GM21576 (cell line): ENCODE results near the gene PIGL.
"Not testable (repeated sequence)": the region's sequence is repeated elsewhere in the genome, so short reads cannot be mapped to it uniquely, and the experiment has no call there.

Source experiments
- ATAC-seq: cut with Tn5 transposase; IDR thresholded peaks from one replicate; pipeline ENCODE4 v1.9.1; 2021; ENCODE audit warnings: mild to moderate bottlenecking, moderate library complexity; ENCODE audit not compliant: unreplicated experiment

Gene PIGL

DNA sequence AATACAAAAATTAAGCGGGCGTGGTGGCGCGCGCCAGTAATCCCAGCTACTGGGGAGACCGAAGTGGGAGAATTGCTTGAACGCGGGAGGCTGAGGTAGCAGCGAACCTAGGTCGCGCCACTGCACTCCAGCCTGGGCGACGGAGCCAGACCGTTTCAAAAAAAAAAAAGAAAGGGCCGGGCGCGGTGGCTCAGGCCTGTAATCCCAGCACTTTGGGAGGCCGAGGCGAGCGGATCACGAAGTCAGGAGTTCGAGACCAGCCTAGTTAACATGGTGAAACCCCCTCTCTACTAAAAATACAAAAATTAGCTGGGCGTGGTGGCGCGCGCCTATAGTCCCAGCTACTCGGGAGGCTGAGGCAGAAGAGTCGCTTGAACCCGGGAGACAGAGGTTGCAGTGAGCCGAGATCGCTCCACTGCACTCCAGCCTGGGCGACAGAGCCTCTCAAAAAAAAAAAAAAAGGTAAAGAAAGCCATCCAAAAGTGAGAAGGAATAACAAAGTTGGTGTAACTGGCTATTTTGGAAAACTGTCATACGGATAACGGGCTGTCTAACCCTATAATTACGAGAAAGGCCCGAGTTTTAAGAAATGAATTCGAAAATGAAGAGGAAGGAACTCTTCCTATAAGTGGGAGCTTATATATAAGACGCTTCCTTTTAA, 539 bp upstream of the PIGL start:
- ATAC-seq, result not testable (repeated sequence)

DNA sequence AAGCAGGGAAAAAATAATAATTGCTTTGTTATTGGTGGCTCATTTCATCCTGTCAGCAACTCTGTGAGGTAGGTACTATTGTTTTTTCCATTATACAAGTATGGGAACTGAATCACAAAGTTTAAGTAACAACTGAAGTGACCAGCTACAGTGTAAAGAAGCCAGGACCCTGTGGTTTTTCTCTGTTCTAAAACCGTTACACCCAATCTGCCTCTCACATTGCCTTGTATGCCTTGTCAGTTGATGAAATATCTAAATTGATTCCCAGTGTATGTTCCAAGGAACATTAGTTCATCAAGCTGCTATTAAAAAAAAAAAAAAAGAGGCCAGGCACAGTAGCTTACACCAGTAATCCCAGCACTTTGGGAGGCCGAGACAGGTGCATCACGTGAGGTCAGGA, 5.4 kb downstream of the PIGL start:
- ATAC-seq, result no peak

DNA sequence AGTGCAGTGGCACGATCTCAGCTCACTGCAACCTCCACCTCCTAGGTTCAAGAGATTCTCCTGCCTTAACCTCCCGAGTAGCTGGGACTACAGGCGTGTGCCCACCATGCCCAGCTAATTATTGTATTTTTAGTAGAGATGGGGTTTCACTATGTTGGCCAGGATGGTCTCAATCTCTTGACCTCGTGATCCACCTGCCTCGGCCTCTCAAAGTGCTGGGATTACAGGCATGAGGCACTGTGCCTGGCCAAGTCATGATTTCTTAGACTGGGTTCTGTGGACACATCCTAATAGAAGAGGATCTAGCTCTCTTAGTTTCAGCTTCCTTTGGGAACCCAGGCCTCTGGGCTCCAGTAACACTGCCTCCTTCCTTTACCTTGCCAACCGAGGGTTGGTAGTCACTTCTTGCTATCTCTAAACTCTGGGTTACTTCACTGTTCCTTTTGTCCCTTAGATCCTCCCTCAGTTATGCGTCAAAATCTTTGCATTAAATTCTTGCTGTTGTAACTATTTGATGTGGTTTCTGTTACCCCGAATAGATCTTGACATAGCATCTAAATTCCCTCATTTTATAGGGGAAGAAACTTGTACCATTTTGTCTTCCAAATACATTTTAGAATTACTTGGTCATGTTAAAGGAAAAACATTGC, 13.0 kb downstream of the PIGL start:
- not testable (repeated sequence) for ATAC-seq

- ATAC-seq, result no peak
Measured at GRCh38 chr17:16232391-16232790, 15.4 kb downstream of the PIGL start.

DNA sequence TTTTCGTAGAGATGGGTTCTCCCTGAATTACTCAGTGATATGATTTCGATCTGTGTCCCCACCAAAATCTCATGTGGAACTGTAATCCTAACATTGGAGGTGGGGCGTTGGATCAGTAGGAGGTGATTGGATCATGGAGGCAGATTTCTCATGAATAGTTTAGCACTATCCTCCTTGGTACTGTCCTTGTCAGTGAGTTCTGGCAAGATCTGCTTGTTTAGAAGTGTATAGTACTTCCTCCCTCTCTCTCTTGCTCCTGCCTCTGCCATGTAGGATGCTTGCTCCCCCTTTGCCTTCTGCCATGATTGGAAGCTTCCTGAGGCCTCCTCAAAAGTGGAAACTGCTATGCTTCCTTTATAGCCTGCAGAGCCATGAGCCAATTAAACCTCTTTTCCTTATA, 22.9 kb downstream of the PIGL start:
- no peak for ATAC-seq

DNA sequence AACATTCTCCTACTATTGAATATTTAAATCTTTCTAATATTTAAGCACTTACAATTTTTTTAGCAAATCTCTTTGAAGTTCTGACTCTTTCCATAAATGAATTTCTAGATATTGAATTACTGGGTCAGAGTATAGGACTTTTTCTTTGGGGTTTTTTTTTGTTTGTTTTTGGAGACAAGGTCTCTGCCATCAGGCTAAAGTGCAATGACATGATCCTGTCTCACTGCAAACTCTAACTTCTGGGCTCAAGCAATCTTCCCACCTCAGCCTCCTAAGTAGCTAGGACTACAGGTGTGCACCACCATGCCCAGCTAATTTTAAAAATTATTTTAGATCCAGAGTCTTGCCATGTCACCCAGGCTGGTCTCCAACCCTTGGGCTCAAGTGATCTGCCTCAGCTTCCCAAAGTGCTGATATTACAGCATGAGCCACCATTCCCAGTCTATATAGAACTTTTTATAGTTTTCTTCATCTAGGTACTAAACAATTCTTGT, 24.9 kb downstream of the PIGL start:
- no peak for ATAC-seq

GRCh38 chr17:16243385-16243784, 26.4 kb downstream of the PIGL start:
- no peak for ATAC-seq

GRCh38 chr17:16243801-16244567, 27.0 kb downstream of the PIGL start:
- ATAC-seq, result no peak

DNA sequence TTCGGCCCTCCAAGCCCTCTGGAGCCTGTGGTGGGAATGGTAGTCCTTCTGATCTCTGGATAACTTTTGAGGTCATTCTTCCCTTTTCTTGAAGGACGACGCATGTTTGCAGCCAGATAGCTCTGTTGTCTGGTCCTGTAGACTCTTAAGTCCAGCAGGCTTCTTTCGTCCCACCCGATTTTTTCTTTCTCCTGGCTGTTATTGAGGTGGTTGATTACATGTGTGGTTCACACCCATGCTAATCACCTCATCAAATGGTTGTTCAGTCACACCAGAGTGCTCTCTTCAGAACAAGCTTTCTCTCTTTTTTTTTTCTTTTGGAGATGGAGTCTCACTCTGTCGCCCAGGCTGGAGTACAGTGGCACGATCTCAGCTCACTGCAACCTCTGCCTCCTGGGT, 30.6 kb downstream of the PIGL start:
- no peak for ATAC-seq

GRCh38 chr17:16250635-16251034, 33.6 kb downstream of the PIGL start:
- no peak for ATAC-seq

DNA sequence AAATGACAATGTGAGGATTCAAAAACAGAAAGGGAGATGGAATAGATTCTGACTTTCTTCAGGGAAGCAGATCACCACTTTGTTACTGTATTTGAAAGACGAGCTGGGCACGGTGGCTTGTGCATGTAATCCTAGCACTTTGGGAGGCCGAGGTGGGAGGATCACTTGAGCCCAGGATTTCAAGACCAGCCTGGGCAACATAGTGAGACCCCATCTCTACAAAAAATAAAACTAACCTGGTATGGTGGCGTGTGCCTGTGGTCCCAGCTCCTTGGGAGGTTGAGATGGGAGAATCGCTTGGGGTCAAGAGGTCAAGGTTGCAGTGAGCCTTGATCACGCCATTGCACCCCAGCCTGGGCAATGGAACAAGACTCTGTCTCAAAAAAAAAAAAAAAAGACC, 34.0 kb downstream of the PIGL start:
- ATAC-seq, result no peak

DNA sequence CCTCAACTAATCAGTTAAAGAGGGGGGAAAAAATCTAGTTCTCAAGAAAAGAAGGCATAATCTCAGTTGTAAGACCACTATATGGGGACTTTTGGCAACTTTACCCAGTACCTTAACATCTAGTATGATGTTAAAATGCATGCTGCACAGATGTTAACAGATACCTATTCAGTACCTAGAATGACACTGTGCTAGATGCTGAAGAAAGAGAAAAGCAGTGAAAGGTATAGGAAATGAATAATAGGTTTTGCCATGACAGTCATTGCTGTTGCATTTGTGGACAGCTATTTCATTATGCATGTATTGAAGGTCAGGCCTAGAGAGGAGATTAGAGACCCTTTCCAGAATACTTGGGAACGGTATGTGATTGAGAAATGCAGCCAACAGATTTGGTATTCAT, 34.5 kb downstream of the PIGL start:
- no peak for ATAC-seq

GRCh38 chr17:16254773-16255400, 37.9 kb downstream of the PIGL start:
- no peak for ATAC-seq

DNA sequence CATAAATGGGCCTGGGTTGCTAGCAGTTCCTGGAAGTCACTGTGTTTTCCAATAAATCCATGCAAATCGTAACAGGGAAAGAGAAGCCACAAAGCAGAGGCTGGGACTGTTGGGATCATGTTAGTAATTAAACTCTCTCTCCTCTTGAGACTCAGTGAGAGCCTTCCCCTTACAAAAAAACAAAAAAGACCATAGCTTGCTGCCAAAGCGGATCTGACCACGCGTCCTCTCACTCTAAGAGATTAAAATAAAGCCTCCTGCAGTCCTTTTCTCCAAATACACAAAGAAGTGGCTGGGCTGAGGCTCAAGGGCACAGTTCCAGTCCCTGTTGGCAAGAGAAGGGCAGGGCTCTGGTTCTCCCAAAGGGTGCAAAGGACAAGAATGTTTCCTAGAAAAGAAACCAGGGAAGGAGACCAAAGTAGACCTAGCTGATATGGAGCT, 38.5 kb downstream of the PIGL start:
- no peak for ATAC-seq

- no peak for ATAC-seq
Measured at GRCh38 chr17:16258901-16259300, 41.9 kb downstream of the PIGL start.

GRCh38 chr17:16259926-16260325, 42.9 kb downstream of the PIGL start:
- no peak for ATAC-seq

GRCh38 chr17:16261049-16261448, 44.0 kb downstream of the PIGL start:
- no peak for ATAC-seq

DNA sequence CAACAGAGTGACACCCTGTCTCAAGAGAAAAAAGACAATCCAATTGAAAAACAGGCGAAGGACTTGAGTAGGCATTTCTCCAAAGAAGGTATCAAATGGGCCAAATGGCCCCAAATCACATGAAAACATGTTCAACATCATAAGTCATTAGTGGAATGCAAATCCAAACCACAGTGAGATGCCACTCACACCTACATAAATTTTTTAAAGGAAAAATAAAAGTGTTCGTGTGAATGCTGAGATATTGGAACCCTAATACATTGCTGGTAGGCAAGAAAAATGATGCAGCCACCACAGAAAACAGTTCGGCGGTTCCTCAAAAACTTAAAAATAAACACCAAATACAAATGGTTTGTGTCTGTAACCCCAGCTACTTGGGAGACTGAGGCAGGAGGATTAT, 45.2 kb downstream of the PIGL start:
- no peak for ATAC-seq

- ATAC-seq, result no peak
Measured at GRCh38 chr17:16267174-16267573, 50.2 kb downstream of the PIGL start.

DNA sequence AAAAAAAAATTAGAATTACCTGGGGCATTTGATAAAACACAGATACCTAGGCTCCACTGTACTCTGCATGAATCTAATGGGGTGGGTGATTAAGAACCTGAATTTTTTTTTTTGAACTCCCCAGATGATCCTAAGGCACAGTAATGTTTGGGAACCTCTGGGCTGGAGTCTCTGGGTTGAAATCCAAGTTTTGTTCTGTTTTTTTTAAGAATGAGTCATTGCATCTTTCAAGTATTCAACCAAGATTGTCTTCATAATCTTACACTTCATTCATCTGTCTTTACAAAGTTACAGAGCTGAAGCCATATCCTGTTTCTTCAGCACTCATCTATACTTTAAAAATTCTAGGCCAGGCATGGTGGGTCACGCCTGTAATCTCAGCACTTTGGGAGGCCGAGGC, 52.6 kb downstream of the PIGL start:
- no peak for ATAC-seq

DNA sequence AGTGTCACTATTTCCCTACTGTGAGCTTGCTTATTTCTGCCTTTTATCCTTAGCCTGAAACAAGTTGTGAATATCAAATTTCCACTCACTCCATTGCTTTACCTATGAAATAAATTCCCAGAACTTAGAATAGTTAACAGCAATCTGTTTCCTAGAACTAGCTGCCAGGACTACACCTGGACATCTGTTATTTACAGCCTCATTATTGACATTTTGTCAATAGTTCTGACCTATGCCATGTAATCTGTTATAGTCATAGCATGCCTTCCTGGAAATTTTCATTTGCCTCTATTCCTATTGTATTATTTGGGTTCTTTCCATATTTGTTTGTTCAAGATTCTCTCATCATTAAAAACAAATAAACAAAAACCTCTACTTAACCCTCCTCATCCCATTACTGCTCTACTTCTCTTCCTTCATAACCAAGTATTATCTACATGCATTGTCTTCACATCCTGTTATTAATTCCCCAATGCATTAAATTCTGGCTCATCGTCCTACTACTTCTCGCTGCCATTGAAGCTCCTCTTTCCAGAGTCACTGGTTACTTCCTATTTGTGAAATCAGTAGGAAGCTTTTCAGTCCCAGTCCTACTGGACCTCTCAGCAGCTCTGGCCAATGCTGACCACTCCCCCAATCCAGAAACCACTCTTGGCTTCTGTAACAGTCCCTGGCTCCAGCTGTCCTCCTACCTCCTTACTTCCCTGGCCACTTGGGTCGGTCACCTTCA, 55.3 kb downstream of the PIGL start:
- no peak for ATAC-seq
